ENCODE results near the gene SLC25A13. TPM values are rescaled to one million over a fixed set of nuclear protein-coding genes. Genes with fewer than 3 reads are reported as not detected.

Gene SLC25A13
- total and polyA plus RNA-seq, 2 of the 13 experiments (the other 11 are each of a cell fraction or from before 2014, with no cell fraction given), result 36.2 to 84.9 TPM

DNA sequence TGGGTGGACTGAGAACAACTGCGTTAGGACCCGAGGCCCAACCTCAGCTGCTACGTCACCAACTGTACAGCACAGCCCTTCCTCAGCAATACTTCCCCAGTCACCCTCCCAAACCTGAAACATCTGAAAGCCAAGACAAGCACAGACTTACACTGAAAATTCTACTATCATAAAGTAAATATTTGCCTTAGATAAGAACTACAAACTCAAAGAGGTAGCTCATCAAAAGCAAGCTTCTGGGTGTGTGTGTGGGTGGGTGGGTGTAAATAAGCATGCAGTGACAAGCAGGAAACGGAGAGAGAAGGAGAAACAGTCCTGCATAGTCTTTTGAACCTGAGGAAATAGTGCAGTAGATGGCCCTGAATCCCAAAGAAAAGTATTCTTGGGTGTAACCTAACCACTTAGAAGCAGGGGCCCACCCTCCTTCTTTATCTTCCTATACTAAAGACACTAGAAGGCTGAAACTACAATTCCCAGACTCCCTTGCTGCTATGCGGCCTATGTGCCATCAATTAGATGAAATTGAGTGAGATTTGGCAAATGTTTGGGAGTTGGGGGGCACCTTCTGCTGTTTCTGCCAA lies 18.7 kb downstream of the SLC25A13 start (continued):
- TF ChIP-seq, protein P1, sequence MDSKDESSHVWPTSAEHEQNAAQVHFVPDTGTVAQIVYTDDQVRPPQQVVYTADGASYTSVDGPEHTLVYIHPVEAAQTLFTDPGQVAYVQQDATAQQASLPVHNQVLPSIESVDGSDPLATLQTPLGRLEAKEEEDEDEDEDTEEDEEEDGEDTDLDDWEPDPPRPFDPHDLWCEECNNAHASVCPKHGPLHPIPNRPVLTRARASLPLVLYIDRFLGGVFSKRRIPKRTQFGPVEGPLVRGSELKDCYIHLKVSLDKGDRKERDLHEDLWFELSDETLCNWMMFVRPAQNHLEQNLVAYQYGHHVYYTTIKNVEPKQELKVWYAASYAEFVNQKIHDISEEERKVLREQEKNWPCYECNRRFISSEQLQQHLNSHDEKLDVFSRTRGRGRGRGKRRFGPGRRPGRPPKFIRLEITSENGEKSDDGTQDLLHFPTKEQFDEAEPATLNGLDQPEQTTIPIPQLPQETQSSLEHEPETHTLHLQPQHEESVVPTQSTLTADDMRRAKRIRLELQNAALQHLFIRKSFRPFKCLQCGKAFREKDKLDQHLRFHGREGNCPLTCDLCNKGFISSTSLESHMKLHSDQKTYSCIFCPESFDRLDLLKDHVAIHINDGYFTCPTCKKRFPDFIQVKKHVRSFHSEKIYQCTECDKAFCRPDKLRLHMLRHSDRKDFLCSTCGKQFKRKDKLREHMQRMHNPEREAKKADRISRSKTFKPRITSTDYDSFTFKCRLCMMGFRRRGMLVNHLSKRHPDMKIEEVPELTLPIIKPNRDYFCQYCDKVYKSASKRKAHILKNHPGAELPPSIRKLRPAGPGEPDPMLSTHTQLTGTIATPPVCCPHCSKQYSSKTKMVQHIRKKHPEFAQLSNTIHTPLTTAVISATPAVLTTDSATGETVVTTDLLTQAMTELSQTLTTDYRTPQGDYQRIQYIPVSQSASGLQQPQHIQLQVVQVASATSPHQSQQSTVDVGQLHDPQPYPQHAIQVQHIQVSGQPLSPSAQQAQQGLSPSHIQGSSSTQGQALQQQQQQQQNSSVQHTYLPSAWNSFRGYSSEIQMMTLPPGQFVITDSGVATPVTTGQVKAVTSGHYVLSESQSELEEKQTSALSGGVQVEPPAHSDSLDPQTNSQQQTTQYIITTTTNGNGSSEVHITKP (CRISPR knock-in tag; IDR thresholded peaks at IDR 0.05; ENCODE audit: low read depth), result peak; percentile 58; the same call in 1 of the 2 replicates
- TF ChIP-seq MIXL1 (CRISPR knock-in tag; IDR thresholded peaks at IDR 0.05), result peak; percentile 68; the same call in 1 of the 2 replicates
- TF ChIP-seq SAP130 (CRISPR knock-in tag; IDR thresholded peaks at IDR 0.05; ENCODE audit: low read depth), result peak; percentile 93
- peak; percentile 53; the same call in 1 of the 2 replicates for TF ChIP-seq SPEN (CRISPR knock-in tag; IDR thresholded peaks at IDR 0.05; ENCODE audit: low read depth)
- TF ChIP-seq ZBTB3 (CRISPR knock-in tag; IDR thresholded peaks at IDR 0.05; ENCODE audit: borderline replicate concordance, low read depth), result peak; percentile 96
- no peak for TF ChIP-seq ZNF616 (CRISPR knock-in tag; IDR thresholded peaks at IDR 0.05; ENCODE audit: low read depth)
- TF ChIP-seq TOE1 (CRISPR knock-in tag; IDR thresholded peaks at IDR 0.05), result no peak
- TF ChIP-seq, protein P2, sequence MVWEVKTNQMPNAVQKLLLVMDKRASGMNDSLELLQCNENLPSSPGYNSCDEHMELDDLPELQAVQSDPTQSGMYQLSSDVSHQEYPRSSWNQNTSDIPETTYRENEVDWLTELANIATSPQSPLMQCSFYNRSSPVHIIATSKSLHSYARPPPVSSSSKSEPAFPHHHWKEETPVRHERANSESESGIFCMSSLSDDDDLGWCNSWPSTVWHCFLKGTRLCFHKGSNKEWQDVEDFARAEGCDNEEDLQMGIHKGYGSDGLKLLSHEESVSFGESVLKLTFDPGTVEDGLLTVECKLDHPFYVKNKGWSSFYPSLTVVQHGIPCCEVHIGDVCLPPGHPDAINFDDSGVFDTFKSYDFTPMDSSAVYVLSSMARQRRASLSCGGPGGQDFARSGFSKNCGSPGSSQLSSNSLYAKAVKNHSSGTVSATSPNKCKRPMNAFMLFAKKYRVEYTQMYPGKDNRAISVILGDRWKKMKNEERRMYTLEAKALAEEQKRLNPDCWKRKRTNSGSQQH (CRISPR knock-in tag; IDR thresholded peaks at IDR 0.05; ENCODE audit: low read depth), result no peak
- TF ChIP-seq LCORL (IDR thresholded peaks at IDR 0.05), result no peak
- peak; percentile 65; the same call in 1 of the 2 replicates for TF ChIP-seq LCORL (CRISPR knock-in tag; IDR thresholded peaks at IDR 0.05)
- TF ChIP-seq, protein P3, sequence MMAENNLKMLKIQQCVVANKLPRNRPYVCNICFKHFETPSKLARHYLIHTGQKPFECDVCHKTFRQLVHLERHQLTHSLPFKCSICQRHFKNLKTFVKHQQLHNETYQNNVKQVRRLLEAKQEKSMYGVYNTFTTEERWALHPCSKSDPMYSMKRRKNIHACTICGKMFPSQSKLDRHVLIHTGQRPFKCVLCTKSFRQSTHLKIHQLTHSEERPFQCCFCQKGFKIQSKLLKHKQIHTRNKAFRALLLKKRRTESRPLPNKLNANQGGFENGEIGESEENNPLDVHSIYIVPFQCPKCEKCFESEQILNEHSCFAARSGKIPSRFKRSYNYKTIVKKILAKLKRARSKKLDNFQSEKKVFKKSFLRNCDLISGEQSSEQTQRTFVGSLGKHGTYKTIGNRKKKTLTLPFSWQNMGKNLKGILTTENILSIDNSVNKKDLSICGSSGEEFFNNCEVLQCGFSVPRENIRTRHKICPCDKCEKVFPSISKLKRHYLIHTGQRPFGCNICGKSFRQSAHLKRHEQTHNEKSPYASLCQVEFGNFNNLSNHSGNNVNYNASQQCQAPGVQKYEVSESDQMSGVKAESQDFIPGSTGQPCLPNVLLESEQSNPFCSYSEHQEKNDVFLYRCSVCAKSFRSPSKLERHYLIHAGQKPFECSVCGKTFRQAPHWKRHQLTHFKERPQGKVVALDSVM (CRISPR knock-in tag; IDR thresholded peaks at IDR 0.05), result 0 out of 2 replicates have a peak, but pooled peaks have one; percentile 19
- no peak for TF ChIP-seq SIN3B (IDR thresholded peaks at IDR 0.05; ENCODE audit: low read length)
- TF ChIP-seq, protein P4, sequence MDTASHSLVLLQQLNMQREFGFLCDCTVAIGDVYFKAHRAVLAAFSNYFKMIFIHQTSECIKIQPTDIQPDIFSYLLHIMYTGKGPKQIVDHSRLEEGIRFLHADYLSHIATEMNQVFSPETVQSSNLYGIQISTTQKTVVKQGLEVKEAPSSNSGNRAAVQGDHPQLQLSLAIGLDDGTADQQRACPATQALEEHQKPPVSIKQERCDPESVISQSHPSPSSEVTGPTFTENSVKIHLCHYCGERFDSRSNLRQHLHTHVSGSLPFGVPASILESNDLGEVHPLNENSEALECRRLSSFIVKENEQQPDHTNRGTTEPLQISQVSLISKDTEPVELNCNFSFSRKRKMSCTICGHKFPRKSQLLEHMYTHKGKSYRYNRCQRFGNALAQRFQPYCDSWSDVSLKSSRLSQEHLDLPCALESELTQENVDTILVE (CRISPR knock-in tag; IDR thresholded peaks at IDR 0.05), result peak; percentile 29; the same call in 1 of the 2 replicates
- peak; percentile 64 for TF ChIP-seq HNF4G (IDR thresholded peaks at IDR 0.05; ENCODE audit: borderline replicate concordance, low read depth, low read length)
- TF ChIP-seq HNF4G (CRISPR knock-in tag; IDR thresholded peaks at IDR 0.05; ENCODE audit: borderline replicate concordance, low read depth), result peak; percentile 73; the same call in 1 of the 2 replicates
- TF ChIP-seq FOXO1 (CRISPR knock-in tag; IDR thresholded peaks at IDR 0.05), result peak; percentile 85
- TF ChIP-seq ZNF652 (CRISPR knock-in tag; IDR thresholded peaks at IDR 0.05; ENCODE audit: borderline replicate concordance, low read depth), result peak; percentile 64; the same call in 1 of the 2 replicates
- 0 out of 2 replicates have a peak, but pooled peaks have one; percentile 43 for TF ChIP-seq SP4 (CRISPR knock-in tag; IDR thresholded peaks at IDR 0.05)
- TF ChIP-seq XRCC5 (optimal IDR thresholded peaks at IDR 0.05; ENCODE audit: low read length), result peak; percentile 60
- TF ChIP-seq HMG20B (CRISPR knock-in tag; conservative IDR thresholded peaks at IDR 0.05), result peak; percentile 85
- peak; percentile 58; the same call in 1 of the 2 replicates for TF ChIP-seq ELF1 (CRISPR knock-in tag; IDR thresholded peaks at IDR 0.05)
- peak; percentile 77; the same call in 1 of the 2 replicates for TF ChIP-seq KLF9 (CRISPR knock-in tag; IDR thresholded peaks at IDR 0.05; ENCODE audit: low read depth)
- TF ChIP-seq ATF1 (CRISPR knock-in tag; IDR thresholded peaks at IDR 0.05), result peak; percentile 88
- TF ChIP-seq GABPB1 (CRISPR knock-in tag; IDR thresholded peaks at IDR 0.05), result peak; percentile 49
